HCT116 (cell line): ENCODE data around the gene TBC1D2B. TPM values are rescaled to one million over a fixed set of nuclear protein-coding genes. Genes with fewer than 3 reads are reported as not detected.

Experiments
- ATAC-seq: fragments of 200-7000 bp; cut with Tn5 transposase; 2 replicates; pipeline ENCODE4 v1.9.1; 2020; ENCODE audit warnings: mild to moderate bottlenecking, moderate library complexity
- BruUV-seq: library from RNA; stranded (reverse); fragments of 400-500 nt; replicated peaks from 2 replicates; lab custom pipeline; 2021; lab: Mats Ljungman, UMichigan
- CTCF ChIA-PET: fragments of 300-600 bp; sonication (Branson Sonifier 250); formaldehyde crosslinking; loops from one replicate; lab custom pipeline; 2021; ENCODE audit warnings: antibody characterized with exemption; lab: Charles Lee
- POLR2A ChIA-PET: fragments of 300-600, 350-600 bp; sonication (Branson Sonifier 250); formaldehyde crosslinking; loops from one replicate; lab custom pipeline; 2021; ENCODE audit warnings: antibody characterized with exemption; lab: Charles Lee
- RAD21 ChIA-PET, 2 experiments: fragments of 300-600 bp; sonication (Branson Sonifier 250); formaldehyde crosslinking; loops; one replicate each; lab custom pipeline; 2023; ENCODE audit warnings: low total read pairs in 2 of 2; ENCODE audit not compliant: uncharacterized antibody in 2 of 2, unreplicated experiment in 2 of 2, low non-redundant PET in 1 of 2; lab: Charles Lee
- DNase-seq: peaks from one replicate; pipeline ENCODE4 v3.0.0-alpha.2; 2010; ENCODE audit warnings: low read depth, low spot score
- H2AFZ ChIP-seq: fragments of 200-600 bp; shearing (Covaris generic), sonication (generic); 2 replicates; pipeline ENCODE4 v1.6.1; 2017; ENCODE audit warnings: low read depth, mixed run types, mixed read lengths, antibody characterized with exemption, low read length; ENCODE audit not compliant: poor library complexity, severe bottlenecking
- H3K27ac ChIP-seq: 2 replicates; pipeline ENCODE4 v1.5.1; 2012; ENCODE audit warnings: low read depth, low read length
- H3K27me3 ChIP-seq: fragments of 200-600 bp; sonication (generic); 2 replicates; pipeline ENCODE4 v1.6.1; 2016; ENCODE audit warnings: mixed run types, low read length, mixed read lengths; ENCODE audit not compliant: insufficient read depth
- H3K36me3 ChIP-seq, 2 experiments: fragments of 200-500 bp in 1 of 2; fragments of 200-600 bp in 1 of 2; sonication (Bioruptor generic) in 1 of 2; sonication (generic) in 1 of 2; 2 replicates each; pipeline versions ENCODE4 v1.5.1 to v1.6.1; 2014 to 2016; ENCODE audit warnings: low read length in 2 of 2, inconsistent platforms in 1 of 2, mixed read lengths in 1 of 2, mixed run types in 1 of 2; ENCODE audit not compliant: insufficient read depth in 2 of 2, control insufficient read depth in 1 of 2
- H3K4me1 ChIP-seq, 2 experiments: fragments of 200-600 bp in 1 of 2; sonication (generic) in 1 of 2; 2 replicates each; pipeline versions ENCODE4 v1.5.1 to v1.6.1; 2012 to 2017; ENCODE audit warnings: low read length in 2 of 2, inconsistent platforms in 1 of 2, mild to moderate bottlenecking in 1 of 2, mixed read lengths in 1 of 2, mixed run types in 1 of 2, moderate library complexity in 1 of 2; ENCODE audit not compliant: insufficient read depth in 2 of 2, control insufficient read depth in 1 of 2
- H3K4me2 ChIP-seq: fragments of 200-600 bp; sonication (generic); 2 replicates; pipeline ENCODE4 v1.6.1; 2017; ENCODE audit warnings: mixed run types, low read length, mixed read lengths
- H3K4me3 ChIP-seq, 2 experiments: fragments of 200-600 bp in 1 of 2; sonication (generic) in 1 of 2; replicated peaks in 1 of 2; 2 replicates each; pipeline ENCODE4 v1.5.1; 2011 to 2016; ENCODE audit warnings: low read length in 2 of 2, control low read depth in 1 of 2, low read depth in 1 of 2, mild to moderate bottlenecking in 1 of 2, mixed read lengths in 1 of 2, mixed run types in 1 of 2
- H3K79me2 ChIP-seq: fragments of 200-600 bp; sonication (generic); 2 replicates; pipeline ENCODE4 v1.6.1; 2017; ENCODE audit warnings: mild to moderate bottlenecking, mixed run types, low read length, moderate library complexity, mixed read lengths; ENCODE audit not compliant: insufficient read depth
- H3K9ac ChIP-seq: fragments of 200-600 bp; sonication (generic); 2 replicates; pipeline ENCODE4 v1.6.1; 2016; ENCODE audit warnings: low read length, mixed read lengths
- H3K9me2 ChIP-seq: fragments of 200-600 bp; sonication (generic), shearing (Covaris generic); 2 replicates; pipeline ENCODE4 v1.6.1; 2017; ENCODE audit warnings: mixed run types, mild to moderate bottlenecking, moderate library complexity; ENCODE audit not compliant: insufficient read depth
- H3K9me3 ChIP-seq, 2 experiments: fragments of 200-500 bp in 1 of 2; fragments of 200-600 bp in 1 of 2; sonication (Bioruptor generic) in 1 of 2; sonication (generic) in 1 of 2; 2 replicates each; pipeline ENCODE4 v1.6.1; 2014 to 2017; ENCODE audit warnings: low read length in 2 of 2, mixed read lengths in 2 of 2, inconsistent platforms in 1 of 2, low read depth in 1 of 2, mild to moderate bottlenecking in 1 of 2, mixed run types in 1 of 2, moderate library complexity in 1 of 2; ENCODE audit not compliant: control insufficient read depth in 1 of 2, insufficient read depth in 1 of 2
- H4K20me1 ChIP-seq: fragments of 200-600 bp; sonication (generic), shearing (Covaris generic); 2 replicates; pipeline ENCODE4 v1.6.1; 2017; ENCODE audit warnings: mixed run types, mild to moderate bottlenecking, moderate library complexity; ENCODE audit not compliant: insufficient read depth
- EZH2phosphoT487 ChIP-seq: fragments of 200-600 bp; IDR thresholded peaks from 2 replicates; pipeline ENCODE4 v1.6.1; 2018; ENCODE audit warnings: antibody characterized with exemption, borderline replicate concordance
- FOSL1 ChIP-seq: IDR thresholded peaks from 2 replicates; pipeline ENCODE4 v1.6.1; 2012; ENCODE audit warnings: low read depth
- POLR2A ChIP-seq: IDR thresholded peaks from 2 replicates; pipeline ENCODE4 v1.7.0; 2011; ENCODE audit warnings: borderline replicate concordance; ENCODE audit not compliant: insufficient read depth, insufficient read length; ENCODE audit errors: extremely low read depth
- POLR2AphosphoS5 ChIP-seq: IDR thresholded peaks from 2 replicates; pipeline ENCODE4 v1.6.1; 2011; ENCODE audit warnings: mild to moderate bottlenecking, low read depth, low read length, moderate library complexity
- SRF ChIP-seq: IDR thresholded peaks from 2 replicates; pipeline ENCODE4 v1.6.1; 2012; ENCODE audit warnings: low read depth
- TCF7L2 ChIP-seq: IDR thresholded peaks from 2 replicates; pipeline ENCODE4 v1.7.0; 2011; ENCODE audit warnings: borderline replicate concordance, inconsistent platforms; ENCODE audit not compliant: insufficient read depth, insufficient read length; ENCODE audit errors: extremely low read depth
- YY1 ChIP-seq: IDR thresholded peaks from 2 replicates; pipeline ENCODE4 v1.6.1; 2011; ENCODE audit warnings: low read length, low read depth, moderate library complexity, mild to moderate bottlenecking; ENCODE audit not compliant: insufficient replicate concordance; ENCODE audit errors: extremely low read depth
- ZFX ChIP-seq: fragments of 450-650 bp; IDR thresholded peaks from 2 replicates; pipeline ENCODE4 v1.6.1; 2017
- intact Hi-C: fragments of 100-400 bp; cut with micrococcal nuclease; formaldehyde crosslinking; loops from 2 replicates; pipeline ENCODE4 v1.10.0; 2022
- total RNA-seq: library from RNA; stranded (reverse); gene quantifications from one replicate; pipeline ENCODE4 v1.2.1, GENCODE V29; 2021; ENCODE audit not compliant: unreplicated experiment
- TF ChIP-seq, protein P1 (sequence below): IDR thresholded peaks from 2 replicates; pipeline ENCODE4 v1.6.1; 2012
- TF ChIP-seq, protein P2 (sequence below), 3 experiments: fragments of 200-600 bp in 1 of 3; sonication (generic) in 1 of 3; IDR thresholded peaks in 2 of 3; conservative IDR thresholded peaks in 1 of 3; 2 replicates each; pipeline ENCODE4 v1.5.1; 2012 to 2017; ENCODE audit warnings: low read depth in 2 of 3, low read length in 2 of 3, antibody characterized with exemption in 1 of 3, borderline replicate concordance in 1 of 3, control low read depth in 1 of 3, mild to moderate bottlenecking in 1 of 3, mixed read lengths in 1 of 3, mixed run types in 1 of 3, moderate library complexity in 1 of 3; ENCODE audit not compliant: insufficient read depth in 1 of 3

TBC1D2B gene
- total RNA-seq, 1 experiment from 2014 or later, result 16.6 TPM

DNA sequence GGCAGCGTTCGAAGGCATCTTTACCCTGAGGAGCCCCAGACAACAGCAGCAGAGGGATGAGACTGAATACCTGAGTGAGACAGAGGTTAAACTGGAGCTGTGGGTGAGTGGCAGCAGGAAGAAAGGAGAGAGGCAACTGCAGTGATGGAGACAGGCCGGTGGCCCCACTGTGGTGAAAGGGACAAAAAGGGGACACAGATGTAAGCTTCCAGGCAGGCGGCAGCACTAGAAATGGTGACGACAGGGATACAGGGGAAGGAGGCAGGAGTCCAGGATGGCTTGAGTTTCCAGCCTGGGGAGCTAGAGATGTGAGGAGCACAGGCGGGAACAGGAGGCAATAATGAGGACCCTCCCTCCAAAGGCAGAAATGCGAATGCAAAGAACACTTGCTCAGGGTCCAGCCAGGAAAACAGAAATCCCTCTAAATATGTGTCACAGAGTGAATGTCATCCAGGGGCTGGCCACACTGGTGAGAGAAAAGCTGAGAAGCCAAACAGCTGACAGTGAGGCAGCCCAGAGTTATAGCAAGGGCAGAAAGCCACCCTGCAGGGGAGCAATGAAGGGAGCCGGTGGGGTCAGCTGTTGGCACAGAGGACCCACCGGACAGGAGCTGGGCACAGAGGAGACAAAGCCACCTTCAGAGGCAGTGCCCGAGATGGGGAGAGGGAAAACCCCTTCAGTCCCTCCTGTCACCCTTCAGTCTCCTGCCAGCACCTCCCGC lies 70.1 kb downstream of the TBC1D2B start:
- H3K79me2 ChIP-seq, result no peaks in the 10 kb centered on the region
- H3K27ac ChIP-seq, result no peak overlapping the region
- no peaks in the 10 kb centered on the region; a peak in 1 of 4 replicates for H3K4me1 ChIP-seq
- peaks cover 8 to 14% of the 10 kb centered on the region in 2 experiments; a peak in 3 of 4 replicates for H3K36me3 ChIP-seq
- H3K4me3 ChIP-seq, result no peak overlapping the region
- no peak overlapping the region for H2AFZ ChIP-seq
- POLR2A ChIA-PET, result no interaction called here
- no peak overlapping the region for H3K9ac ChIP-seq
- intact Hi-C loops, result no loop called here
- no peaks in the 10 kb centered on the region for H4K20me1 ChIP-seq
- no peaks in the 10 kb centered on the region for H3K9me2 ChIP-seq
- H3K27me3 ChIP-seq, result no peaks in the 10 kb centered on the region
- H3K4me2 ChIP-seq, result no peak overlapping the region
- RAD21 ChIA-PET, result no interaction called here
- DNase-seq, result no peak
- no TSS peak for BruUV-seq
- TF ChIP-seq TCF7L2 (no peak), YY1 (no peak), FOSL1 (no peak), ZFX (no peak), EZH2phosphoT487 (no peak), SRF (no peak), POLR2AphosphoS5 (no peak), POLR2A (no peak)
- TF ChIP-seq, protein P1, sequence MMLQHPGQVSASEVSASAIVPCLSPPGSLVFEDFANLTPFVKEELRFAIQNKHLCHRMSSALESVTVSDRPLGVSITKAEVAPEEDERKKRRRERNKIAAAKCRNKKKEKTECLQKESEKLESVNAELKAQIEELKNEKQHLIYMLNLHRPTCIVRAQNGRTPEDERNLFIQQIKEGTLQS, result no peak
- TF ChIP-seq, protein P2, sequence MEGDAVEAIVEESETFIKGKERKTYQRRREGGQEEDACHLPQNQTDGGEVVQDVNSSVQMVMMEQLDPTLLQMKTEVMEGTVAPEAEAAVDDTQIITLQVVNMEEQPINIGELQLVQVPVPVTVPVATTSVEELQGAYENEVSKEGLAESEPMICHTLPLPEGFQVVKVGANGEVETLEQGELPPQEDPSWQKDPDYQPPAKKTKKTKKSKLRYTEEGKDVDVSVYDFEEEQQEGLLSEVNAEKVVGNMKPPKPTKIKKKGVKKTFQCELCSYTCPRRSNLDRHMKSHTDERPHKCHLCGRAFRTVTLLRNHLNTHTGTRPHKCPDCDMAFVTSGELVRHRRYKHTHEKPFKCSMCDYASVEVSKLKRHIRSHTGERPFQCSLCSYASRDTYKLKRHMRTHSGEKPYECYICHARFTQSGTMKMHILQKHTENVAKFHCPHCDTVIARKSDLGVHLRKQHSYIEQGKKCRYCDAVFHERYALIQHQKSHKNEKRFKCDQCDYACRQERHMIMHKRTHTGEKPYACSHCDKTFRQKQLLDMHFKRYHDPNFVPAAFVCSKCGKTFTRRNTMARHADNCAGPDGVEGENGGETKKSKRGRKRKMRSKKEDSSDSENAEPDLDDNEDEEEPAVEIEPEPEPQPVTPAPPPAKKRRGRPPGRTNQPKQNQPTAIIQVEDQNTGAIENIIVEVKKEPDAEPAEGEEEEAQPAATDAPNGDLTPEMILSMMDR (IDR thresholded peaks at IDR 0.05 in 2 of 3, conservative IDR thresholded peaks at IDR 0.05 in 1 of 3; ENCODE audit: borderline replicate concordance in 1 of 3, insufficient read depth in 1 of 3, low read depth in 2 of 3, low read length in 2 of 3), result no peak
- no peaks in the 10 kb centered on the region for H3K9me3 ChIP-seq
- no peak for ATAC-seq
- CTCF ChIA-PET, result interaction anchor here (1.3 kb wide), 1 partner anchor 11 kb away, joined by 3 read pairs; no protein-coding TSS in a partner anchor
